Chondrocyte (in vitro differentiated cells): ENCODE data around the gene ABCD2. TPM values are rescaled to one million over a fixed set of nuclear protein-coding genes. Genes with fewer than 3 reads are reported as not detected.

Experiments used
- DNase-seq: peaks from one replicate; pipeline ENCODE4 v3.0.0; 2021; ENCODE audit warnings: mixed read lengths, low spot score
- H3K27ac Mint-ChIP-seq: one replicate; pipeline ENCODE4 v1.8.0; 2021; ENCODE audit warnings: mild to moderate bottlenecking, moderate library complexity, mixed read lengths; ENCODE audit not compliant: unreplicated experiment
- H3K27me3 Mint-ChIP-seq: 2 replicates; pipeline ENCODE4 v1.8.0; 2021; ENCODE audit warnings: low read depth, mixed read lengths
- H3K36me3 Mint-ChIP-seq: 2 replicates; pipeline ENCODE4 v1.8.0; 2021; ENCODE audit warnings: low read depth, mixed read lengths
- H3K4me1 Mint-ChIP-seq: 2 replicates; pipeline ENCODE4 v1.8.0; 2021; ENCODE audit warnings: low read depth, mild to moderate bottlenecking, mixed read lengths
- H3K4me3 Mint-ChIP-seq: one replicate; pipeline ENCODE4 v1.8.0; 2021; ENCODE audit warnings: mild to moderate bottlenecking, moderate library complexity, mixed read lengths; ENCODE audit not compliant: unreplicated experiment
- H3K9me3 Mint-ChIP-seq: 2 replicates; pipeline ENCODE4 v1.8.0; 2021; ENCODE audit warnings: low read depth, mixed read lengths
- CTCF ChIP-seq: fragments of 200-600 bp; sonication (generic); IDR thresholded peaks from 2 replicates; pipeline ENCODE4 v1.5.0; 2021; ENCODE audit warnings: antibody characterized with exemption, mild to moderate bottlenecking, moderate library complexity
- total RNA-seq: library from RNA; stranded (reverse); gene quantifications from 3 replicates; pipeline ENCODE4 v1.2.1, GENCODE V29; 2021

Gene ABCD2
- total RNA-seq, 1 donor from 2014 or later, result 0.07 TPM

DNA sequence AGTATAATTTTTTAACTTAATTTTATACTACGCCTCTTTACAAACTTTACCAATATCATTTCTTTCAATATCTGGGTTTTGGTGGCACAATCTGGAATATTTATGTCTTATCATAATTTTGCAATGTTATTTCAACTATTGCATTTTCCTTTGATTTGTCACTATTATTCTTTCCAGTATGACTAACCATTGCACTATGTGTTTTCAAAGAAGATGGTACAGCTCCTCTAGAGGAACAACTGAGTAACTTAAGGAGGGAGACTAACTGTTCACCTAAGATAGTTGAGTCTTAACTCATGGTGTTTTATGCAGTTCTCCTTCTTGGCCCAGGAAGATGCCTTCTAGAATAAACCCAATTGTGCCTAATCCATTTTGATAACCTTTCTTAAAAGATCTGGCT lies 116.2 kb downstream of the ABCD2 start:
- no peaks in the 10 kb centered on the region for H3K9me3 Mint-ChIP-seq
- H3K36me3 Mint-ChIP-seq, result no peaks in the 10 kb centered on the region
- no peak overlapping the region for H3K4me3 Mint-ChIP-seq
- H3K27me3 Mint-ChIP-seq, result no peaks in the 10 kb centered on the region
- no peak overlapping the region for H3K27ac Mint-ChIP-seq
- TF ChIP-seq CTCF, result peak; percentile 60
- DNase-seq, result no peak
- H3K4me1 Mint-ChIP-seq, result peaks cover 4% of the 10 kb centered on the region

- H3K27me3 Mint-ChIP-seq, result no peaks in the 10 kb centered on the region
- H3K9me3 Mint-ChIP-seq, result no peaks in the 10 kb centered on the region
- H3K36me3 Mint-ChIP-seq, result no peaks in the 10 kb centered on the region
- H3K4me3 Mint-ChIP-seq, result no peak overlapping the region
- H3K27ac Mint-ChIP-seq, result no peak overlapping the region
- no peak for TF ChIP-seq CTCF
- no peak for DNase-seq
- peaks cover 4% of the 10 kb centered on the region for H3K4me1 Mint-ChIP-seq
These were observed 116.9 kb downstream of the ABCD2 start for GRCh38 chr12:39502726-39503125.

Other genes starting within 250 kb of the ABCD2 start
- gene KIF21A, start 176.7 kb downstream of the ABCD2 start, total RNA-seq, result 6.5 to 9.4 TPM (median 9.4 TPM) in 3 replicates